ENCODE measurements around the gene DHX57.
A peak's percentile ranks its signal among the peaks of the same experiment; 100 is the strongest.
"Not testable (repeated sequence)": the region's sequence is repeated elsewhere in the genome, so short reads cannot be mapped to it uniquely, and the experiment has no call there.

The DHX57 gene

GRCh38 chr2:38794235-38794946, 81.3 kb downstream of the DHX57 start:
- no peak for DNase-seq (ENCODE audit: low read depth)

- no peak for DNase-seq (ENCODE audit: low read depth)
Observed at GRCh38 chr2:38793511-38793910, 82.2 kb downstream of the DHX57 start.

GRCh38 chr2:38792751-38793150, 83.0 kb downstream of the DHX57 start:
- no peak for DNase-seq (ENCODE audit: low read depth)

- DNase-seq (ENCODE audit: low read depth) = not testable (repeated sequence)
Observed at GRCh38 chr2:38792321-38792720, 83.4 kb downstream of the DHX57 start.

- DNase-seq (ENCODE audit: low read depth) = no peak
Observed at GRCh38 chr2:38791744-38792143, 84.0 kb downstream of the DHX57 start.

- DNase-seq (ENCODE audit: low read depth) = no peak
Observed at GRCh38 chr2:38789691-38790090, 86.0 kb downstream of the DHX57 start.

- no peak for DNase-seq (ENCODE audit: low read depth)
Observed at GRCh38 chr2:38788306-38788705, 87.4 kb downstream of the DHX57 start.

- no peak for DNase-seq (ENCODE audit: low read depth)
Observed at GRCh38 chr2:38783586-38783985, 92.1 kb downstream of the DHX57 start.

GRCh38 chr2:38778687-38779082, 97.0 kb downstream of the DHX57 start:
- DNase-seq (ENCODE audit: low read depth) = no peak

- no peak for DNase-seq (ENCODE audit: low read depth)
Observed at GRCh38 chr2:38776531-38776930, 99.2 kb downstream of the DHX57 start.

GRCh38 chr2:38775921-38776225, 99.9 kb downstream of the DHX57 start:
- no peak for DNase-seq (ENCODE audit: low read depth)

GRCh38 chr2:38775097-38775920, 100.4 kb downstream of the DHX57 start:
- no peak for DNase-seq (ENCODE audit: low read depth)

GRCh38 chr2:38771632-38772031, 104.1 kb downstream of the DHX57 start:
- no peak for DNase-seq (ENCODE audit: low read depth)

GRCh38 chr2:38765551-38765950, 110.2 kb downstream of the DHX57 start:
- DNase-seq (ENCODE audit: low read depth) = no peak

- DNase-seq (ENCODE audit: low read depth) = no peak
Observed at GRCh38 chr2:38765149-38765548, 110.6 kb downstream of the DHX57 start.

GRCh38 chr2:38763728-38764127, 112.0 kb downstream of the DHX57 start:
- DNase-seq (ENCODE audit: low read depth) = no peak

GRCh38 chr2:38763228-38763627, 112.5 kb downstream of the DHX57 start:
- DNase-seq (ENCODE audit: low read depth) = no peak

- not testable (repeated sequence) for DNase-seq (ENCODE audit: low read depth)
Observed at GRCh38 chr2:38755891-38756290, 119.8 kb downstream of the DHX57 start.

GRCh38 chr2:38754506-38754905, 121.2 kb downstream of the DHX57 start:
- no peak for DNase-seq (ENCODE audit: low read depth)

GRCh38 chr2:38754049-38754448, 121.7 kb downstream of the DHX57 start:
- DNase-seq (ENCODE audit: low read depth) = no peak

GRCh38 chr2:38751596-38752410, 123.9 kb downstream of the DHX57 start:
- DNase-seq (ENCODE audit: low read depth) = no peak

GRCh38 chr2:38750891-38751595, 124.7 kb downstream of the DHX57 start, which contains the start of gene SRSF7:
TSS of gene SRSF7 (minus strand) at chr2:38751361. CDS start at chr2:38751256, 105 bp downstream.
- DNase-seq (ENCODE audit: low read depth) = peak; percentile 92
